HEK293T (cell line): ENCODE data around the gene NUTF2.
"Not testable (repeated sequence)": the region's sequence is repeated elsewhere in the genome, so short reads cannot be mapped to it uniquely, and the experiment has no call there.

Source experiments
- CTCF ChIA-PET: fragments of 350-600 bp; formaldehyde crosslinking; extraction: SDS; loops from one replicate; lab custom pipeline; 2021; ENCODE audit warnings: antibody characterized with exemption, inconsistent platforms; lab: Yijun Ruan, JAX
- POLR2A ChIA-PET: fragments of 350-600 bp; formaldehyde crosslinking; extraction: SDS; loops from one replicate; lab custom pipeline; 2020; ENCODE audit warnings: antibody characterized with exemption, inconsistent platforms; lab: Yijun Ruan, JAX
- DNase-seq: peaks from one replicate; pipeline ENCODE4 v3.0.0; 2012; ENCODE audit warnings: mixed read lengths; ENCODE audit errors: extremely low spot score
- ARNT ChIP-seq: fragments of 450-650 bp; IDR thresholded peaks from 2 replicates; pipeline ENCODE4 v1.6.1; 2017; ENCODE audit warnings: mild to moderate bottlenecking
- BHLHE40 ChIP-seq: fragments of 450-650 bp; IDR thresholded peaks from 2 replicates; pipeline ENCODE4 v1.6.1; 2016; ENCODE audit warnings: mild to moderate bottlenecking, moderate library complexity, borderline replicate concordance
- CTBP1 ChIP-seq: fragments of 450-650 bp; IDR thresholded peaks from 2 replicates; pipeline ENCODE4 v1.6.1; 2016; ENCODE audit warnings: borderline replicate concordance
- ELF4 ChIP-seq: fragments of 450-650 bp; IDR thresholded peaks from 2 replicates; pipeline ENCODE4 v1.6.1; 2017; ENCODE audit warnings: antibody characterized with exemption
- FOXA1 ChIP-seq: fragments of 450-650 bp; IDR thresholded peaks from 2 replicates; pipeline ENCODE4 v1.6.1; 2016; ENCODE audit warnings: mild to moderate bottlenecking
- FOXK2 ChIP-seq: fragments of 450-650 bp; IDR thresholded peaks from 2 replicates; pipeline ENCODE4 v1.6.1; 2016; ENCODE audit warnings: mild to moderate bottlenecking
- FOXM1 ChIP-seq: fragments of 450-650 bp; IDR thresholded peaks from 2 replicates; pipeline ENCODE4 v1.6.1; 2017; ENCODE audit warnings: mild to moderate bottlenecking, borderline replicate concordance
- HDGF ChIP-seq: fragments of 450-650 bp; IDR thresholded peaks from 2 replicates; pipeline ENCODE4 v1.6.1; 2017; ENCODE audit warnings: antibody characterized with exemption, borderline replicate concordance
- L3MBTL2 ChIP-seq: fragments of 450-650 bp; conservative IDR thresholded peaks from 2 replicates; pipeline ENCODE4 v1.6.1; 2016; ENCODE audit warnings: mild to moderate bottlenecking
- LEF1 ChIP-seq: fragments of 450-650 bp; IDR thresholded peaks from 2 replicates; pipeline ENCODE4 v1.6.1; 2017; ENCODE audit warnings: mild to moderate bottlenecking, borderline replicate concordance
- NFRKB ChIP-seq: fragments of 450-650 bp; IDR thresholded peaks from 2 replicates; pipeline ENCODE4 v1.6.1; 2016; ENCODE audit warnings: mild to moderate bottlenecking, moderate library complexity
- SP1 ChIP-seq: fragments of 450-650 bp; IDR thresholded peaks from 2 replicates; pipeline ENCODE4 v1.6.1; 2017
- SUZ12 ChIP-seq: fragments of 450-650 bp; IDR thresholded peaks from 2 replicates; pipeline ENCODE4 v1.6.1; 2016; ENCODE audit warnings: mild to moderate bottlenecking
- TARDBP ChIP-seq: fragments of 450-650 bp; IDR thresholded peaks from 2 replicates; pipeline ENCODE4 v1.6.1; 2016
- ZNF384 ChIP-seq: fragments of 450-650 bp; IDR thresholded peaks from 2 replicates; pipeline ENCODE4 v1.6.1; 2016
- TF ChIP-seq, protein P1 (sequence below): fragments of 450-650 bp; IDR thresholded peaks from 2 replicates; pipeline ENCODE4 v1.6.1; 2016

NUTF2 gene

DNA sequence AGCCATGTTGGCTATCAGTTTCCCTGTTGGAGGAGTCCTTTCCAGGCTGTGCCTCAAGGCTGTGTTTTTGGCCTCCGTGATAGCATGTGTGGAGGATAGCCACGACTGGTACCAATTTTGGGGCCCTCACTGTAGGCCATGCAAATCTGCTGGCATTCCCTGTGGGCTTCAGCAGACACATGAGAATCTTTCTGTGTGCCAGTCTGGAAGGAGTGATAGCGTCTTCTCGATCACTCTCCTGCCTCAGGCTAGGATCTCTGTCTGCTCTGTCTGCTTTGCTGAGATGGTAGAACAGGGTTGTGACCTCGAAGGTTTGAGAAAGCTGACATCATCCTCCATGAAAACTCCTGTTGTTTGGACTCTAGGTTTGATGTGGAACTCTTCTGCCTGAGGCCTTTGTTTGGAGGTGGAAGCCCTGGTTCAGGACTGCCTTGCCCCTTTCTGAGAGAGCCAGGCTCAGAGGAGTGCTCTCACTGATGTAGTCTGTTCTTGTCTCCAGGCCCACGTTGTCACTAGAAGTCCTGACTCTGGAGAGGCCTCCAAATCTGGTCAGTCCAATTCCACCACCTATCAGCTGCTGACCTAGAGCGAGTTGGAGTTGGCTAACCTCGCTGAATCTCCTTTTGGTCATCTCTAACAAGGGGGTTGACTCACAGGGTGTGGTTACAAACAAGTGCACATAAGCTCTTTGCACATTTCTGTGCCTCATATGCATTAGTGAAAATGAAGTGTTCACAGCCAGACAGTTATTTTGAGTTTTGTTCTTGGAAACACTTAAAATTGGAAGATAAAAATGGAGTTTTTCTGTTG is 14.1 kb downstream of the NUTF2 start:
- TF ChIP-seq, protein P1, sequence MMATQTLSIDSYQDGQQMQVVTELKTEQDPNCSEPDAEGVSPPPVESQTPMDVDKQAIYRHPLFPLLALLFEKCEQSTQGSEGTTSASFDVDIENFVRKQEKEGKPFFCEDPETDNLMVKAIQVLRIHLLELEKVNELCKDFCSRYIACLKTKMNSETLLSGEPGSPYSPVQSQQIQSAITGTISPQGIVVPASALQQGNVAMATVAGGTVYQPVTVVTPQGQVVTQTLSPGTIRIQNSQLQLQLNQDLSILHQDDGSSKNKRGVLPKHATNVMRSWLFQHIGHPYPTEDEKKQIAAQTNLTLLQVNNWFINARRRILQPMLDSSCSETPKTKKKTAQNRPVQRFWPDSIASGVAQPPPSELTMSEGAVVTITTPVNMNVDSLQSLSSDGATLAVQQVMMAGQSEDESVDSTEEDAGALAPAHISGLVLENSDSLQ = no peak
- TF ChIP-seq CTBP1 = no peak
- TF ChIP-seq FOXM1 = no peak
- no peak for TF ChIP-seq ZNF384
- no peak for TF ChIP-seq SP1
- no peak for DNase-seq
- ChIA-PET POLR2A (interaction anchor here (1.6 kb wide), 1 partner anchor 14 kb away, joined by 4 read pairs; the partner anchor contains the start of gene NUTF2), CTCF (no interaction called here)

DNA sequence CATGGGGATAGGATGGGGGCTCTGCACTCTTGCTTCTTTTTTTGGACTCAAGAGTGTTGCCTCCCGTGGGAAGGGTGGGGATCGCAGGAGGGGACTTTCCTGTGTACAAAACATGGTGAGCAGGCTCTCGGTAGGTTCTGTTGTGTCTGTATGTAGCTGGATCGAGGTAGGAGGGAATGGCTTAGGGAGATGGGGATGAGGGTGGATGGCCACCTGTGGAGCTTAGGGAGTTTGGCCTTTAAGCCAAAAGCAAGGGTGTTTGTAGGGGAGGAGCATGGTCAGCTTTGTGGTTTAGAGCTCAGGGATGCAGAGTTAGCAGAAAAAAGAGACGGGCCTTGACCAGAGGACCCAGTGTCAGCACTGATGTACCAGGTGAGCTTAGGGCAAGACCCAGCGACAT is 15.1 kb downstream of the NUTF2 start:
- POLR2A ChIA-PET = interaction anchor here (0.8 to 1.4 kb wide), 2 partner anchors 11 to 28 kb away, joined by 3 read pairs; no protein-coding TSS in a partner anchor
- TF ChIP-seq CTBP1 (no peak), FOXK2 (no peak), ELF4 (no peak)
- CTCF ChIA-PET = interaction anchor here (3.2 kb wide), 1 partner anchor 46 kb away, joined by 12 read pairs; no protein-coding TSS in a partner anchor
- no peak for DNase-seq

DNA sequence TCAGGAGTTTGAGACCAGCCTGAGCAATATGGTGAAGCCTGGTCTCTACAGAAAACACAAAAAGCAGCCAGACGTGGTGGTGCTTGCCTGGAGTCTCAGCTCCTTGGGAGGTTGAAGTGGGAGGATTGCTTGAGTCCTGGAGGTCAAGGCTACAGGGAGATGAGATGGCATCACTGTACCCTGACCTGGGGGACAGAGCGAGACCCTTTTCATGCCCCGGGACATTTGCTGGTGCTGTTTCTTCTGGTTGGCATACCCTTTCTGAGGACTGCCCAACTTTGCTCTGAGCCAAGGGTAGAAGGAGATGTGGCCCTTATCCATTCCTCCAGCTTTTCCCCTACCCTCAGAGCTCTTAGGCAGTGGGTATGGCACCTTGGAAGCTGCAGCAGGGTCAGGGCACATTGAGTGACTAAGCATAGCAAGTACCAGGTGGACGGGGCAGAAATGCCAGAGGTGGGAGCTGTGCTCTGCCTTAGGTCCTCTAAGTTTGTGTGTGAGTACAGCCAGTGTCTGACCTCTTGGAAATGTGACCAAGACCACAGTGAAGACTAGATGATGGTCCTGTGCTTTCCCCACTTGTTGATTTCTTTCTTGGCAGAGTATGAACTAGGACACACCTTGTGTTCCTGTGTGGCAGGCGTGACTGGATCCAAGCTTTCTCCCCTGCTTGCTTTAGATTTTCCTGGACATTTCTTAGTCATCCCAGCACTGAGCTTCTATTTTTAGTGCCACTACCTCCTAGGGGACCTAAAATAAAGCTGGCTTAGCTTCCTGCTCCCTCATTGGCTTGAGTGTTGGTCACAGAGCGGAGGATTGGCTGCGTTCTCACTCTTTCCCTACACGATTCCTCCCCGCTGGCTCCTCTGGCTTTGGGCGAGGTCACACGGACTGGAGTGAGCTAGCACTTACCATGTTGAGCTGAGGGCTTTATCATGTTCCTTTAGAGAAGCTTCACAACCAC is 16.2 kb downstream of the NUTF2 start:
- TF ChIP-seq ARNT = no peak
- TF ChIP-seq, protein P1 = no peak
- no peak for TF ChIP-seq BHLHE40
- no peak for TF ChIP-seq ELF4
- no peak for TF ChIP-seq HDGF
- no peak for TF ChIP-seq SUZ12
- TF ChIP-seq NFRKB = no peak
- TF ChIP-seq SP1 = no peak
- no peak for TF ChIP-seq L3MBTL2
- TF ChIP-seq FOXK2 = no peak
- TF ChIP-seq CTBP1 = no peak
- ChIA-PET POLR2A (interaction anchor here (0.8 to 1.6 kb wide), 4 partner anchors 10 to 300 kb away, joined by 3 to 4 read pairs (median 3); partner anchors contain the start of genes CTCF and EDC4), CTCF (interaction anchor here (0.6 to 3.2 kb wide), 4 partner anchors 47 to 342 kb away, joined by 3 to 12 read pairs (median 4); no protein-coding TSS in a partner anchor)
- DNase-seq = no peak

DNA sequence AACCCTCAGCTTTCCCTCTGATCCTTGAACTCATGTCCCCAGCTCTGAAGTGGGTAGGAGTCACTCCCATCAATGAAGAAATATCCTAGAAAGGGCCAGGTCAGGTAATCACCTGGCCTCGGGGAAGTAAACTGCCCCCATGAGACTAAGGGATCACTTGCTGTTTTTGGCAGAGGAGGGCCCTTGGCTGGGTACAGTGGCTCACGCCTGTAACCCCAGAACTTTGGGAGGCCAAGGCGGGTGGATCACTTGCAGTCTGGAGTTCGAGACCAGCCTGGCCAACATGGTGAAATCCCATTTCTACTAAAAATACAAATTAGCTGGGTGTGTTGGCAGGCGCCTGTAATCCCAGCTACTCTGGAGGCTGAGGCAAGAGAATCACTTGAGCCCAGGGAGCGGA is 17.3 kb downstream of the NUTF2 start:
- ChIA-PET POLR2A (interaction anchor here (1.3 to 1.6 kb wide), 2 partner anchors 9 to 19 kb away, joined by 4 to 5 read pairs; partner anchors contain the start of gene EDC4), CTCF (interaction anchor here (0.6 to 3.2 kb wide), 2 partner anchors 48 to 343 kb away, joined by 4 to 12 read pairs; no protein-coding TSS in a partner anchor)
- not testable (repeated sequence) for DNase-seq

DNA sequence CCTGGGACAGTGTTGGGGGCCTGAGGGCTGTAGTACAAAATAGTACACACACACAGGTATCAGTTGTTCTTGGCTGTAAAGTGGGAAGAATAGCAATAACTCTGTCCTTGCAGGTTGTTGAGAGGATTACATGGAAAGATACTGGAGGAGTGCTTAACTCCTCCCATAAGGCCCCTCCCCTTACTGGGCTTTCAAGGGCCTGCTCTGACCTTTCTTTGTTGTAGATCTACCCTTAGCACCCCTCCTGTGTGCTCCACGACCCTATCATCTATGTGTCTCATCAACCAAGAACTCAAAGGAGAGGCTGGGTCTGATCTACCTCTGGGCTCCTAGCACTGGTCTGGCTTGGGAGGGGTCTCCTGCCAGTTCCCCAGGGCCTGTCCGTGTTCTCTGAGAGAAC is 17.9 kb downstream of the NUTF2 start:
- ChIA-PET POLR2A (interaction anchor here (0.9 to 1.4 kb wide), 3 partner anchors 18 to 24 kb away, joined by 3 to 5 read pairs (median 4); no protein-coding TSS in a partner anchor), CTCF (interaction anchor here (1.3 to 3.2 kb wide), 2 partner anchors 45 to 48 kb away, joined by 7 to 12 read pairs; no protein-coding TSS in a partner anchor)
- DNase-seq = no peak
- TF ChIP-seq TARDBP (no peak), SP1 (no peak), LEF1 (no peak), FOXK2 (no peak), HDGF (no peak), NFRKB (no peak), ZNF384 (no peak), ELF4 (no peak), BHLHE40 (no peak), CTBP1 (no peak), SUZ12 (no peak), L3MBTL2 (no peak), ARNT (no peak), FOXM1 (no peak), FOXA1 (no peak)
- TF ChIP-seq, protein P1 = no peak

DNA sequence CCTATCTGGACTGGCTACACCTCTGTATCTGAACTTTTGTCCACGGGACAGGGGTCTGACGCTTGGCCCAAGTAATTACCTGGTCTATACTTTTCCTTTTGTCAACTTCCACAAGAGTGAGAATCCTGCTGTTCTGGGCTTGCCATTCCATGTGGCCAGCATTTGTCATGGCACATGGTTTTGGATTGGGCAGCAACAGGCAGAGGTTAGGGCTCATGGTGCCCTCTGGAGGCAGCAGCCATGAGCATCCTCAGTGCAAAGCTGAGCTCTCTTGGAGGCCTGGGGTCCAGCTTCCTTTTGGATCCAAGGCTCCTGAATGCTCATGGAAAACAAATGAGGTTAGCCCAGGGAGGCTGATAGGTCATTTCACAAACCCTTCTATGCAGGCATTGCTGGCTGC is 18.6 kb downstream of the NUTF2 start:
- POLR2A ChIA-PET = interaction anchor here (0.6 to 1.4 kb wide), 4 partner anchors 19 to 63 kb away, joined by 3 to 5 read pairs (median 4); no protein-coding TSS in a partner anchor
- DNase-seq = peak; percentile 42
- TF ChIP-seq TARDBP = no peak
- TF ChIP-seq BHLHE40 = no peak
- TF ChIP-seq HDGF = no peak
- TF ChIP-seq NFRKB = no peak
- TF ChIP-seq FOXM1 = no peak
- TF ChIP-seq FOXK2 = no peak
- CTCF ChIA-PET = interaction anchor here (0.6 to 1.3 kb wide), 5 partner anchors 19 to 203 kb away, joined by 3 to 9 read pairs (median 4); partner anchors contain the start of gene NRN1L
